Left hindlimb (tissue), 1 donor: ENCODE data around the gene FAM187B.
"Not testable (repeated sequence)": the region's sequence is repeated elsewhere in the genome, so short reads cannot be mapped to it uniquely, and the experiment has no call there.

Experiments used
- DNase-seq: peaks from one replicate; pipeline ENCODE4 v3.0.0-alpha.2; 2018

FAM187B gene

DNA sequence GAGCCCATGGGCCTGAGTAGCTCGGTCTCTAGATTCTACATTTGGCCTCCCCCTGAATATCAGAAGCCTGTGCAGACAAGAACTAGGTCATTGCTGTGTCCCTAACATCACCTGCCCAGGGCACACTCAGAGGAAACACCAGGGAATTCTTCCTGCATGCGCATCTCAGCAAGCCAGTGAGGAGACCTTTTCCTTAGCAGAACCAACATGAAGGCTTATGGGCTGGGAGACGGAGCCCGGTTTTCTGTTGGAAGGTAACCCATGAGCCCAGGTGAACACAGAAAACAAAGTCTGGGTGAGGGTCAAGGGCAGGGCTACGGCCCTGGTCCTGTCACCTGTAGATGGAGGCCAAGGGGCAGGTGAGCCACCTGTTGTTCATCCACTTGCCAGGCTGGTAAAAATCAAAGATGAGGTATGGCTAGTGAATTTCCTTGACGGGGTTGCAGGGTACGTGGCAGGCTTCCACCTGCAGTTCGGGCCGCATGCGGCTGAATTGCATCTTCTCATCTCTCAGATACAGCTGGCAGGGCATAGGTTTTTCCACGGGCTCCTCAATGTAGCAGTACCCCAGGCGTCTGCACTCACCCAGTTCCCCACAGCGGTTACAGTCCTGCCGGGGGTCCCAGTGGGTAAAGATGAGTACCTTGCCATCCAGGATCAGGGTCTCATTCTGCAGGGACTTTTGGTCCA, 3.6 kb upstream of the FAM187B start:
- no peak for DNase-seq

- DNase-seq, result no peak
Measured at GRCh38 chr19:35229601-35230000, 1.1 kb upstream of the FAM187B start.

DNA sequence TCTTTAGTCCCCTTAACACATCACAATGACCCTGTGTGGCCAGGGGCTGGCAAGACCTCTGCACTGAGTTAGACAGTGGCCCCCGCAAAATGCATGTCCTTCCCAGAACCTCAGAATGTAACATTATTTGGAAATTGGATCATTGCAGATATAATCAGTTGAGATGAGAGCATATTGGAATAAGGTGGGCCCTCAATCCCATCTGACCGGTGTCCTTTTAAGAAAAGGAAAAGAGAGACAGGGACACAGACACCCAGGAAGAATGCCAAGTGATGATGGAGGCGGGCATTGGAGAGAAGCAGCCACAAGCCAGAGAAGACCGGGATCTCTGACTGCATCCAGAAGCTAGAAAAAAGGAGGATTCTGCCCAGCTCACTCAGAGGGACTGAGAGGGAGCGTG, 1.8 kb downstream of the FAM187B start:
- DNase-seq, result no peak

GRCh38 chr19:35225951-35226350, 2.6 kb downstream of the FAM187B start:
- no peak for DNase-seq

GRCh38 chr19:35224681-35225571, 3.6 kb downstream of the FAM187B start:
- DNase-seq, result no peak

GRCh38 chr19:35223862-35224505, 4.6 kb downstream of the FAM187B start:
- no peak for DNase-seq

DNA sequence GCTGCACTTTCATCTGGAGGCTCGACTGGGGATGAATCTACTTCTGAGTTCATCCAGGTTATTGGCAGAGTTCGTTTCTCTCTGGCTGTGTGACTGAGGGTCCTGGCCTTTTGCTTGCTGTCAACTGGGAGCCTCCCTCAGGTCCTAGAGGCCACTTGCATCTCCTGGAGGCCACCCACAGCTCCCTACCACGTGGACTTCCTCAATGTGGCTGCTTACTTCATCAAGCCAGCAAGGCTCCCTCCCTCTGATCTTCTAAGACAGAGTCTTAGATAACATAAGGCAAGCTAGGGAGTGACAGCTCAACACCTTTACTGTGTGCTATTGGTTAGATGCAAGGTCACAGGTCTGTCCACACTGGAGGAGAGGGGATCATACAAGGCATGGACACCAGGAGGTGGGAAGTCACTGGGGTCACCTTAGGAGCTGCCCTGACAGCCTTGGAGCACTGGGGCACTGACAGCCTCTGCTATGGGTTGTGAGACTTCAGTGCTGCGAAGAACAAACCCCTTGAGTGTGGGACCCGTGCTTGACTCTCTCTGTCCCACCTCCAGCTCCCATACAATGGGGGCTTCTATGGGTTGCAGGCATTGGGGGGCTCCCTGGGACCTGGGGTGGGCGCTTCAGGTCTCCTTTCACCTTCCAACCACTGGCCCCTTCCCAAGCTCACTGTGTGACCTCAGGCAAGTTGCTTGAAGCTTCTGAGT, 5.3 kb downstream of the FAM187B start:
- DNase-seq, result no peak

GRCh38 chr19:35222373-35223015, 6.0 kb downstream of the FAM187B start:
- DNase-seq, result no peak

GRCh38 chr19:35220973-35221590, 7.5 kb downstream of the FAM187B start:
- DNase-seq, result not testable (repeated sequence)

DNA sequence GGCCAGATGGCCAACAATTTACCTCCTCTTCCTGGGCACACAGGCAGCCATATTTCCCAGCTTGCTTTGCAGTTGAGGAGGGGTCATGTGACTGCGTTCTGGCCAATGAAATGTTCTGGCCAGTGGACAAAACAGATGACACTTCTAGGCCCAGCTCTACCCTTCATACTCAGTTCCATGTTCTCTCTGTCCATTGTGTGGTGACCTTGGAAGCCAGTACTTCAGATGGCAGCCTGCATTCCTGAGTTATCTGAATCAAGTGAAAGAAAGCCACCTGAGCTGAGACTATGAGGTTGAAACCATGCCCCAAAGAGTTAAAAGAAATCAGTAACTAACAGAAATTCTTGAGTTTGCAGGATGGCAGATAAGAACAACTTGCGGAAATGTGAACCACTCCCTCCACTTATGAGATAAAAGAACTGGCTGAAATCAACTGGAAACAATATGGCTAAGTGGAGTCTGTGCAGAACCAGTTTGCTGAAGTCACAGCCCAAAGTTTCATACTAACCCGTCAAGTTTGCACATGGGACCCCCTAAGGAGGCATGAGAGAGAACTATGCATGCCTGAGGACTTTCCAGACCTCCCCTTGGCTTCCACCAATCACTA, 8.1 kb downstream of the FAM187B start:
- DNase-seq, result no peak

- DNase-seq, result no peak
Measured at GRCh38 chr19:35219008-35219407, 9.5 kb downstream of the FAM187B start.

GRCh38 chr19:35217649-35217990, 10.9 kb downstream of the FAM187B start:
- no peak for DNase-seq

DNA sequence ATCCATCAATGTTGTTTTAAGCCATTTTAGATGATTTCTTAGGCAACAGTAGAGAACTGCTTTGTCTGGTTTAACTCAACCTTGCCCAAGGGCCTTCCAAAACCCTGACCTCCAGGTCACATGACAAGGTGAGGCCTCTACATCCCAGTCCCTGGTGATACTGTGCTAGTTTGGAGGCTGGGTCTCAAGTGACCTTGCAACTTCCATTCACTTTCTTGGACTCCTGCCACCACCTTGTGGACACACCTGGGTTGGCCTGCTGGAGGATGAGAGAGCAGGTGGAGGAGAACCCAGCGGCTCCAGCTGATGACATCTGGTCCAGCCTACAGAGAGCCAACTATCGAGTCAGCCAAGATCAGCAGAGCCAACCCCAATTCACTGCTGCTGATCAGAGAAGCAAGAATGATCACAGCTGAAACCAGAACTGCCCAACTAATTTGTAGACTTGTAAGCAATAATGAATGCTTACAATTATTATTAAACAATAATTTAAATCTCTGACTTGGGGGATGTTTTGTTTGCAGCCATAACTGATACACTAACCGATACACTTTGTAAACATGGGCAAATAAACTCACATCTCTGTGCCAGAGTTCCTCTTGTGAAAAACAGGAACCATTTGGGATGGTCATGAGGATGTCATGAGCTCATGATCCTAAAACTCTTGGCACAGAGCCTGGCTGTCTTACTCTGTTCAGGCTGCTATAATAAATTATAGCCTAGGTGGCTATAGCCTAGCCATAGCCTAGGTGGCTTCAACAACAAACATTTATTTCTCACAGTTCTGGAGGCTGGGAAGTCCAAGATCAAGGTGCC, 11.5 kb downstream of the FAM187B start:
- DNase-seq, result no peak

GRCh38 chr19:35216016-35216832, 12.3 kb downstream of the FAM187B start:
- no peak for DNase-seq

DNA sequence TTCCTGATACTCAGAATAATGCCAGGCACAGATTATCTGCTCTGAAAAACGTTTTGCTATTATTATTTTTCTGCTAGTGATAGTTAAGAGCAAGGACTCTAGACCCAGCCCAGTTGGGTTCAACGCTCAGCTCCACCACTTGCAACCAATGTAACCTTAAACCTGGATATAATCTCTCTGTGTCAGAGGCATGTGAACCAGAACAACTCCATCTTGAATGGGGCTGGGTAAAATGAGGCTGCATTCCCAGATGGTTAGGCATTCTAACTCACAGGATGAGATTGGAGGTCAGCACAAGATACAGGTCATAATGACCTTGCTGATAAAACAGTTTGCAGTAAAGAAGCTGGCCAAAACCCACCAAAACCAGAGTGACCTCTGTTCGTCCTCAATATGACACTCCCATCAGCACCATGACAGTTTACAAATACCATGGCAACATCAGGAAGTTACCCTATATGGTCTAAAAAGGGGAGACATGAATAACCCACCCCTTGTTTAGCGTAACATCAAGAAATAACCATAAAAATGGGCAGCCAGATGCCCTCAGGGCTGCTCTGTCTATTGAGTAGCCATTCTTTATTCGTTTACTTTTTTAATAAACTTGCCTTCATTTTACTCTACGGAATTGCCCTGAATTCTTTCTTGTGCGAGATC, 13.6 kb downstream of the FAM187B start:
- DNase-seq, result no peak

DNA sequence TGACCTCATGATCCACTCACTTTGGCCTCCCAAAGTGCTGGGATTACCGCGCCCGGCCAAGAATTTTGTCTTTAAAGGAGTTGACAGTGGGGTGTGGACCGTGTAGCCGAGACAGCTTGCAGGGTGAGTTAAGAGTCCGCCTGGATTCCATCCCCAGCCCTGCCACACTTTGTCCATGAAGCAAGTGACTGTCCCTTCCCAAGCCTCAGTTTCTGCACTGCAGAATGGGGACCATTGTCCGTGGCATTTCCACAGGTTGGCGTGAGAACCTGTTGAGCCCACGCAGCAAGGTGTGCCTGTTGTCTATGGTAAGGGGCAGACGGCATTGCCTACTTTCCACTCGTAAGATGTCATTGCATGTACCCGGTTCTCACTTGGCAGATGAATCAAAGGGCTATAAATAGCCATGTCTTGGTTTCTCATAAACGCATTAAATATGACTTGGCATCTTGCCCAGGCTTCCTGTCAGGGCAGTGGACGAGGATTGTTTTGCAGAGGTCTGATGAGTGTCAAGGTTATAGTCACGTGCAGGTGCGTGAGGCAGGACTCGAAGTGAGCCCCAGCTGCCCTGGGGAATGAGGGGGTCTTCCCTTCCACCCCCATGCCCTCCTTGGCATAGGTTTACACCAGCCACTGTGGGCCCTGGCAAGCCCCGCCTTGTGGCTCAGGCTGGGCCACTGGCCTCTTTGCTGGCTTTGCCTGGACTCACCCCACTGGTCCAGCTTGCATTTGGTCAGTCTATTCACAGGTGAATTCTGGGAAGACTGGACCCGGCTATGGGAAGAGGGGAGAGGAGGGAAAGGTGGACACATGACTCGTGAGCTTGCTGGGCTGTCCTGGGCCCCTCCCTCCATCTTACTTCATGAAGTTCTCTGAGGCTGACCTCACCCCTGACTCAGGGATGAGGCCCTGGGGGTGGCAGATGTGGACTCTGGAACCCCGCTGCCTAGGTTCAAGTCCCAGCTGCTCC, 14.6 kb downstream of the FAM187B start:
- DNase-seq, result peak; percentile 54

GRCh38 chr19:35212241-35212640, 16.3 kb downstream of the FAM187B start:
- no peak for DNase-seq
